Stimulated activated CD4-positive, alpha-beta T cell treated with anti-CD3 and anti-CD28 coated beads, Interleukin-15, amount 100 ng/mL, for 24 hours (primary cell): Measurements from ENCODE around the gene PRDM12.

Source experiments
- DNase-seq: peaks from one replicate; pipeline ENCODE4 v3.0.0-alpha.2; 2020

Gene PRDM12

GRCh38 chr9:130664251-130665028 is at the start of gene PRDM12:
TSS of gene PRDM12 (plus strand) at chr9:130664594. CDS start at chr9:130664654, 60 bp downstream.
- no peak for DNase-seq

GRCh38 chr9:130616451-130616850 is 47.9 kb upstream of the PRDM12 start:
- no peak for DNase-seq

- DNase-seq: no peak
These were observed 40.9 kb upstream of the PRDM12 start for GRCh38 chr9:130623466-130623865.

DNA sequence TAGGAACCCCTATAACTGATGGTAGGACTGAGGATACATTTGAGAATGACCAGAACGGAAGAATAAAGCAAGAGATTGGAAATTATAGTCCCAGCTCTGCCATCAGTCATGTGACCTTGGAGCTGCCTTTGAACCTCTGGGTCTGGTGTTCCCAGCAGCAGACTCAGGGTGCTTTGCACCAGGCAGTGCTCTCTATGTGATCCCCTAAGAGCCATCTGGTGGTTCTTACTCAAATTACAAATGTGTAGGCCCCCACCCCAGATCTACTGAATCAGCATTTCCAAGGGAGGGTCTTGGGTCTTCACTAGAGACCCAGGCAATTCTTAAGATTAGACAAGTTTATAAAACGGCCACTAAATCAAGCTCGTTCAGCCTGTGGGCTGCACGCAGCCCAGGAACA is 40.2 kb upstream of the PRDM12 start:
- DNase-seq: no peak

GRCh38 chr9:130626249-130626996 is 38.0 kb upstream of the PRDM12 start:
- no peak for DNase-seq

GRCh38 chr9:130627051-130627450 is 37.3 kb upstream of the PRDM12 start:
- no peak for DNase-seq

DNA sequence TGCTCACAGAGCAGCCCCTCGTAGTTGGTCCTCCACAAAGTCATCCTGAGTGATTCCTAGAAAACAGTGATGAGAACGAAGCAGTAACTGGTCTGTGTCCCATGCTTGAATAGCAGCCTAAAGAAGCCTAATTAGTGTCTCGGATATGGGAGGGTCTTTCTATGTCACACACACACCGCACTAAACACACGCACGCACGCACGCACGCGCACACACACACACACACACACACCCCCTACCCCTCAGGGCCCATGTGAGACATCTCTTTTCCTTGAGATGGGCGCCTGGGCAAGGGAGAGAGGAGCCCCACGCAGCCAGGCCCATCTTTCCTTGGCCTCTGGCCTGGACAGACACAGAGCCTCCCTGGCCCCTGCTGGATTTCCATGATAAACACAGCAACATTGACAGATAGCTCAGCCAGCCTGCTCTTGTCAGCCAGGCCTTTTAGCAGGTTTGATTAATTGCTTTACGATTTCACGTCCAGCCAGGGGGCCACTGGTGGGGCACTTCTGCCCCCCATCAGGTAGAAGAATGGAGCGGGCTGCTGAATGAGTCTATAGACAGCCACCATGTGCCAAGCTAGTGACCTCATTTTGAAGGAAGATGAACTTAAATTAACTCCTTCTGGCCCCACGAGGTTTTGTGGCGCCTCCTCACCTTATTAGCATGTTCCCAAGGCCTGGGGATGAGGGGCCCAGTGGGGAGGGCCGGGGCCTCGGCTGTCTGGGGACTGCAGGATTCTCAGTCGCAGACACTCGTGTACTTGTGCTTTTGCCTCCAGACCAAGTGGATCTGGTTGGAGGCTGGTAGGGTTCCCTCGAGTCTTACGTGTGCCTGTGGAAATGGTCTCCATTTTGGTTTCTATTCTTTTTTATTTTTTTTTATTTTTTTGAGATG is 36.2 kb upstream of the PRDM12 start:
- no peak for DNase-seq

DNA sequence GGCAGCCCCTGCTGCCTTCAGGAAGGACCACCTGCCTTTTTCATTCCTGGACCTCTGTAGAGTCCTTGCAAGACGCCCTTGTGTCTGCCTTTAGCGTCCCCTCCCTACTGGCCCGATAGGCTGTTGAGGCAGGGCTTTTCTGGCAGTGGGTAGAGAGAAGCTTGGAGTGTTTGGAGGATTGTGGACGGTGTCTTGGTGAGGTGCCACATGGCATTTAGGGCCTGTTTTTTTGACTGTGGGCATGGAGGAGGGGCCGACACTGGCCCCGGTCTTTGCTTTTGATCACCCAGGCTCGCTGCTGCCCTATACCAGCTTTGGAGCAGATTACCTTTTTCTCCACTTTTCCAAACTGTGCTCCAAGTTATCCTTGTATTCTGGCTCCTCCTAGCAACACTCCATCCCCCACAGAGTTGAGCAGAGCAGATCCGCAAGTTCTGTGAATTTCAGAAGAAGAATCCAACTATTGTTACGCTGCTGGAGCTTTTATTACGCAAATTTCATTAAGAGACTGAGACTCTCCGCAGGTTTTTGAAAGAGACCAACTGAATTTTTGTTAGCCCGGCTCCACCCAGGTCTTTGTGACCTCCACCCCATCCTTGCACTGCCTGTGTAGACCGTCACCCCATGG is 34.8 kb upstream of the PRDM12 start:
- no peak for DNase-seq

DNA sequence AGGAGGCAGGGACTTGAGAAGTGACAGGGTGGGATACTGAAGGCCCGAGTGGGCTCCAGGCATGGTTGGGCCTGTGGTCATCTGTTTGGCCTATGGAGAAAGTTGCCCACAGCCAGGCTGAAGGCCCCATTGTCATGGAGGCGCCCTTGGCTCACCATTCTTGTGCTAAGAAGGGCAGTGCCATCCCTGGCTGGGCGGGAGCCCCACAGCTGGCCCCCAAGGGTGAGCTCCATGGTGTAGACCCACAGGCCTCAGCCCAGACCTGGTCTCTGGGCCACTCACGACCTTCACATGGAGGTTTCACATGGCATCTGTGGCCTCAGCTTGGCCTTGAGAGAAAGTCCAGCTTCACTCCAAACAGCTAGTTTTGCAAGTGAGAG is 34.3 kb upstream of the PRDM12 start:
- no peak for DNase-seq

DNA sequence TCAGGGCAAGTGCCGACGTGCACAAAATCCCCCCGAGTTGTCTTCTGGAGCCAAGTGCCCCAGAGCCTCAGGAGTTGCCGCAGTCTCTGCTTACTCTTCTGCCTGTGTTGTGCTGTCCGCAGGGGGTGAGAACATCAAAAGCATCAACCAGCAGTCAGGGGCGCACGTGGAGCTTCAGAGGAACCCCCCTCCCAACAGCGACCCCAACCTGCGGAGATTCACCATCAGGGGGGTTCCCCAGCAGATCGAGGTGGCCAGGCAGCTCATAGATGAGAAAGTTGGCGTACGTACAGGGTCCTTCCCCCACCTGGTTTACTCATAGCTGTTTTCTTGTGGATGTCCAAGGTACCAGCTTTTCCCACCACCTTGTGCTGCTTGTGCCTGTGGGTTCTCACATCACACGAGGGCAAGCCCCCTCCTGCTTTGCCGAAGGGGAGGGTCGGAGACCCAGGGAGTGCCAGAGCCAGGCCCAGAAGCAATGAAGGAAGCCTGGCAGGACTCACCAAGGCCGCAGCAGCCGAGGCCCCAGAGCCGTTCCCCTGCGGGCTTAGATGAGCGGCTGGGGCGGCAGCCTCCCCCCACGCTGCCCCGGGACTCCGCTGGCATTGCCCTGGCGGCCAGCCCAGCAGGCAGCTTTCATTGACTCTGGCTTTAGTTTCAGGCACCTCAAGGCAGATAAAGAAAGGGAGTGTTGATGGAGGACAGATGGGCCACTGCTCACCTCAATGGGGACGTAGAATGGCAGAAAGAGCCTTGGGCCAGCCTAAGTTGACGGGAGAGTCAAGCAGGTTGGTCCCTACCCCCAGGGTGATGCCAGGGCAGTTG is 33.7 kb upstream of the PRDM12 start:
- DNase-seq: no peak

DNA sequence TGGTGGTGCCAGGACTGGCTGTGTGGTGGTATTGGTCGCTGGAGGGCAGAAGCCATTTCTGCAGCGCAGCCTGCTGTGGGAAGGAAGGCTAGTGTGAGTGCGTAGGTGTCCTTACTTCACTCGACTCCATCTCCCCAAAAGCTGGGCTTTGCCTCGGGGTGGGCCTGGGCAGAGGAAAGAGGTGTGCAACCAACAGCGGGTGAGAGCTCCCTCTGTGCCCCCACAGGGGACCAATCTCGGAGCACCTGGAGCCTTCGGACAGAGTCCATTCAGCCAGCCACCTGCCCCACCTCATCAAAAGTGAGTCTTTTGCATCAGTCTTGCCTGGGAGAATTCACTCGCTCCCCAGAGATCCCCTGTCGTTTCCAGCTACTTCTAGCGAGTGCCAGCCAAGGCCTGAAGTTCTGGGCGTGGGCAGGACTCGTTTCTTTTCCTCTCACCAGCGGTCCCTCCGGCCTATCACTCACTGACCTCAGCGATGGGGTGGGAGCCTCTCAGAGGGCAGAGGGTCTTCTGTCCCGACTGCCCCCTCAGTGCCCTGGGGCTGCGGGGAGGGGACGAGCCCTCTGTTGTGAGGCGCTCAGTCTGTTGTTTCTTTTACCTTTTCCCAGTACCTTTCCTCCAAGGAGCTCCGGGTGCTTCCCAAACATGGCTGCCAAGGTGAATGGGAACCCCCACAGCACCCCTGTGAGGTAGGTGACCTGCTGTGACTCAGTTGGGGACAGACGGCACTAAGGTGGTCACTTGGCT is 32.9 kb upstream of the PRDM12 start:
- DNase-seq: no peak

DNA sequence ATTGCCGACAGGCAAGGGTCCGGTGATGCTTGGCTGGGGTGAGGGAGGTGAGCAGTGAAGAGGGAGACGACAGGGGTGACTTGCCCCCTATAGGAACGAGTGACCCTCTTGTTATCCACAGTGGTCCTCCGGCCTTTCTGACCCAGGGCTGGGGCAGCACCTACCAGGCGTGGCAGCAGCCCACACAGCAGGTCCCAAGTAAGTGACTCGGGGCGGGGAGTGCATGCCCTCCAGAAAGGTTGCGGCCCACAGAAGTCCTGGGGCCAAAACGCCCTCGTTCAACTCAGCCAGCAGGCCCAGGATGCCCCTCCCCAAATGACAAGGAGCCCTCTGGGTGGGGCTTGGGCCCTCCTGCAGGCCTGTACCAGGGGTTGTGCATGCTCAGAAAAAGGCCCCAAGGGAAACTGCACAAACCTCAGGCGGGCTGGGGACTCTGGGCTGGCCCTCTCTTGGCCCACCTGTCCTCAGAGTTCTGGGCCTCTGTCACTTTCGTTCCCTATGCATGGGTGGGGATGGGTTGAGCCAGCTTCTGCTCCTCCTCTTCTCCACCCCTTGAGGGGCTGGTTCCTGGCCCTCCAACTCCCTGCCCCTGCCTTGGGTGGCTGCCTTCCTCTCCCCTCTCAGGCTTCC is 32.2 kb upstream of the PRDM12 start:
- DNase-seq: no peak

DNA sequence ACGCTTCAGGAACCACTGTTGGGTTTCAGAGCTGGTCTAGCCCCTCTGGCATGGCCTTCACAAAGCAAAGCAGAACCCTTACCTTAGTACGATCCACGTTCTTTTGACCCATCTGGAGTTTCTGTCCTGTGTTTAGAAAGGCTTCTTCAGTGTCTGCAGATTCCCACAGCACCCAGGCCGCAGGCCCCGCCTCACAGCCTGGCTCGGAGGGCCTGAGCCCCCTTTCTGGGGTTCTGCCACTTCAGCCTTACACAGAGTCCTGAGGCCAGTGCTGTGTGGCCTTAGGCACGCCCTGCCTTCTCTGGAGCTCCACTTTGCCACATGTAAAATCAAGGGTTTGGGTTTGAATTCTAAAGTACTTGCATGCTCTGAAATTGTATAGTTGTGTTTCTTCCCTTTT is 31.6 kb upstream of the PRDM12 start:
- no peak for DNase-seq

GRCh38 chr9:130633336-130634190 is 30.8 kb upstream of the PRDM12 start:
- no peak for DNase-seq

DNA sequence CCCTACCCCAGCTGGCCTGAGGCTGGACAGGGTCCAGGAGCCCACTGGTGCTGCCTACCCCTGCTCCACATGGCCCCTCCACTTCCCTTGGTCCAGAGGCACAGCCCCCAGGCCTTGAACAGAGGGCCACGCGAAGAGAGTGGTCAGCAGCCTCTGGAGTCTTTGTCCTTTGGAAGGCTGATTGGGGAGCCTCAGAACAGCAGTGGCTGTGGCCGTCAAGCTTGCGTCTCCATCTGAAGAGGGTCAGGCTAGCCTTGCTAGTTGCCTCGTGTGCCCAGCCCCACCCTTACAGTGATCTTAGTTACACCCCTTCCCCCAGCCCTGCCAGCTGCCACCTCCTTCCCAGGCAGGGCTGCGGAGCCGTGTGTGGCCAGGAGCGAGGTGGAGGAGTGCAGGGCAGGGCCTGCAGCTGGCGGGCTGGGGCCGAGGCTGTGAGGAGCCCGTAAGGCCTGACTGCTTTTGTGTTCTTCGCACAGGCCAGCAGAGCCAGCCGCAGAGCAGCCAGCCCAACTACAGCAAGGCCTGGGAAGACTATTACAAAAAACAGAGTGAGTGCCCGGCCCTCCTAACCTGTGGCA is 30.1 kb upstream of the PRDM12 start:
- DNase-seq: no peak

DNA sequence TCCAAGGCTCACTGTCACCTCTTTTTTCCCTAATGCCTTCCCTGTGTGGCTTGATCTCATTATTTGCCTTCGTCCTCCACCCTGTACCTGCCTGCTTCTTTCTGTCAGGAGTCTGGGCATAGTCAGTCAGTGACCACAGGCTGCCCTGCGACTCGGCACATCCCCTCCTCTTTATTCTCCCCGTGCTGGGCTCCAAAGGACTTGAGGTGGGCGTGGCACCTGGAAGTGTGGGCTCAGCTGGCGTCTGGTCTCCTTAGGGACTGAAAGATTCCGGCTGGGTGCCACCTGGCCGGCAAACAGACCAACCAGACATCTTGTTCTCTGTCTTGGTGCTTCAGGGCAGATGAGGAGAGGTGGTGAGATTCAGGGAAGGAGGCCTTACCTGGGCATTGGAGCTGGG is 29.6 kb upstream of the PRDM12 start:
- DNase-seq: no peak

GRCh38 chr9:130635306-130635705 is 29.1 kb upstream of the PRDM12 start:
- no peak for DNase-seq

DNA sequence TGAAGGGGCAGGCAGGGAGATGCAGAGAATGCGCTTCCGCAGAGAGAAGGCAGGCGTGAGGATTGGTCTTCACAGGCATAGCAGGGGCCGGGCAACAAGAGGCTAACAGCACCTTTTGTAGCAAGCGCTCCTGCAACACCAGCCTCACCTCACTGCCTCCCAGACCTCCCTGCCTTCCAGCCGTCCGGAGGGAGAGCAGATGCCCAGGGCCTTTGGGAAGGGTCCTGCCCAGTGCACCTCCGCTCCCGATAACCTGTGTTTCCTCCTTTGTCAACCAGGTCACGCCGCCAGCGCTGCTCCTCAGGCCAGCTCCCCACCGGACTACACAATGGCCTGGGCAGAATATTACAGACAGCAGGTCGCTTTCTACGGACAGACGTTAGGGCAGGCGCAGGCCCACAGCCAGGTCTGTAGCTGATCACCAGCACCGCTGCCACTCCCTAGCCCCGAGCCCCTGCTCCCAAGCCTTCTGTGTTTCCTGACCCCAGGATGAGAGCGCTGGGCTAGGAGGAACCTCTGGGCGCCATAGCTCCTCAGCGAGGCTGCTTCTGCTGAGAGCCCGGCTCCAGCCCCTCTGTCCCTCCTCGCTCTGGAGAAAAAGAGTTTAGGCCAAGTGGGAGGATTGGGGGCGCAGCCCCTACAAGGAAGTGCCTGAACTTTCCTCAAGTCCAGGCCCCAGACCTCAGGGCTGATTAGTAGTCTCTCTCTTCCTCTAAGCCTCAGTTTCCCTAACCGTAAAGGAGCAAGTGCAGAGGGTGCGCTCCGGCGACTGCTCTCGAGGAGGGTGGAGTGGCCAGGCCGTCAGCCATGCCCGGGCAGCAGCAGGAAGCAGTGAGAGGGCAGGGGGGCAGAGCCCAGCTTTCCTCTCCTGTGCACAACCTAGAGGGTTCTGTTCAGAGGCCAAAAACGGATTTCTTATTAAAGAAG is 28.4 kb upstream of the PRDM12 start:
- no peak for DNase-seq
